GM19193 (cell line): ENCODE results near the gene MYLIP.

Source experiments
- POLR2A ChIP-seq: IDR thresholded peaks from 4 replicates; pipeline ENCODE4 v1.6.1; 2011; ENCODE audit not compliant: insufficient read depth, insufficient read length; ENCODE audit errors: extremely low read depth

MYLIP gene

DNA sequence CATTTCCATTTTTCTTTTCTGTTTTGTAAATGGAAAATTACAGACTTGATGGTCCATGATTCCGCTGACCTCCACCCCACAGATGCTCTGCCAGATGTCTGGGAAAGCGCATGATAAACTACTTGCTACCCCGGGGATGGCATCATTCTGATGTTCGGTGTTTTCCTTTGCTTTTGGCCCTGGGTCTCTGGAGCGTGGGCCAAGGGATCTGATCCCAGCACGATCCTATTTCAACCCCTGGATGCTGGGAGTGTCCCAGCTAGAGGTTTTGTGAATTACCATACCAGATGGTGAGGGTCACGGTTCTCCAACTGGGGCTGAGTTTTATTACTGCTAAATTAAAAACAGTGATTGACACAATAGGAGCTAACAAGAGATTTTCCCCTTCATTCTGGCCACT lies 25.2 kb upstream of the MYLIP start:
- no peak for TF ChIP-seq POLR2A

DNA sequence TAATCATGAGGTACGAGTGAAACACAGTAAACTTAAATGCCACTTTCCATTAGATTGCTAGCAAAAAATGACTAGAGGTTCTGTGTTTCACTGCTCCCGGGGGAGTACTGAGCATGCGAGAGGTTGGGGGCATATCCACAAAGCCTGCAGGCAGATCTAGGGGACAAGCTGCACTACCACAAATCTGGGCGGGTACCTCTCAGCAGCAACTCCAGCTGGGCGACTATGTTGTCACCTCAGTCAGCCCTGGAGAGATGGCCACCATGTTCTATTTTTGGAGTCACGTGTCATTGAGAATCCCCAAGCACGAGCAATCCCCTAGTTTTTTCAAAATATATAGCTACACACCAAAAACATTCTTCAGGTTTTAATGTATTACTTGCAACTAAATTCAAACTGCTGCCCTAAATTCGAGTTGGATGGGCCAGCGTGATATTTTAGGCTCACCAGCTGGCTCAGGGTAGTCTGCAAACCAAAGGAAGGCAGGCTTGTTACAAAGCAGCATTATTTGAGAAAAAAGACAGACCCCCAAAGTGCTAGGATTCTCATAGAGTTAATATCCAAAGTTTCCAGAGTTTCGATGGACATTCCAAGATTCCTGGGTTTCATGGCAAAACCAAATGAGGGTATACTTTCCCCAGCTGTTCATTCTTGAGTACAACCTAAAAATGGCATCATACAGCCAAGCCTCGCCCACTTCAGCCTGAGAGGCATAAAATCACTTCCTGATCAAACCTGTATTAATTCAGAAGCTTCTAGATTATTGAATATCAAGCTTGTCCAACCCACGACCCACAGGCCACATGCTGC lies 24.1 kb upstream of the MYLIP start:
- TF ChIP-seq POLR2A: no peak

DNA sequence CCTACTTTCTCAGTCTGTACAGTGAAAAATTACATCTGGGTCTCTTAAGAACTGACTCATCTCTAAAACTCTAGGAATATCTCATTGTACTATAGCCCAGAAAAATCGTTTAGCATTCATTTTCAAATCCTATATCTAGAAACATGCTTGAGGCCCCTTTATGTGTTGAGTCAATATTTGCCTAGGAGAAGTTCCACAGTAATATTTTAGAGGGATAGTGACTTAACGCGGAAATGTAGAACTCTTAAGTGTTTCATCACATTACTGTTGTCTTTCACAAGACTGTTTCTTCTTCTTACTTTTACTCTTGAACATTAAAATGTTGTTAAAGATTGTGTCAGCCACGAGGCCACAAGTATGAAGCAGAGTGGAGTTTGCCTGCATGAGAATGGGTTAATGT lies 23.0 kb upstream of the MYLIP start:
- no peak for TF ChIP-seq POLR2A

DNA sequence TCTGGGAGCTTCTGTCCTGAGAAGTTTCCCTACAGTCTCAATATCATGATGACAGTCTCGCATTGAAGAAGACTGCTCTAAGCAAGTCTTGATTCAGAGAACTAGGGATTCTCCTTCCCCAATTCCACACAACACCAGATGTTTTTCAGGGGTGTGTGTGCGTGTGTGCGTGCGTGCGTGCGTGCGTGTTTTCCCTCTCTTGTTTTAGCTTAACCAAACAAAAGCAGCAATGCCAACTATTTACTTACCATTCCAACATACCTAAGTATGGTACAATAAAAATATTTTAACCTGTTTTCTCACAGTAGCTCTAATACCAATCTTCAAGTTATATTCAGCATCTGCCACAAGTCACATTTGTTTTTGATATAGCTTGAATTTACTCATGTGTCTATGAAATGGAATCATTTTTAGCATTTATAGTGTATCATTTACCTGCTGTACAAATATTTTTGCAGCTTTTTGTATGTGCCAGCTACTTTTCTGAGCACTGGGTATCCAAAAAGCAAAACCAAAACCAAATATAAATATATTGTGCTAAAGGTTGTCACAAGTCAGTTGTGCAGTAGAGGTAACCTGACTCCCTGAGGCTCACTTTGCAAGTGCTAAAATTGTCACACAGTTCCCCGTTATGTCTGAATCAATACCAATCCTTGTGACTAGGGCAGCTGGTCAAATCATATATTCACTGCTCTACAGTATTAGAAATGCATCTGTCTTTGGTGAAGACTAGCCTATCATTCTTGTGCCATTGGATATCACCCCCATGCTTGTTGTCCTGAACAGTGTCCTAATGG lies 21.7 kb upstream of the MYLIP start:
- TF ChIP-seq POLR2A: no peak

DNA sequence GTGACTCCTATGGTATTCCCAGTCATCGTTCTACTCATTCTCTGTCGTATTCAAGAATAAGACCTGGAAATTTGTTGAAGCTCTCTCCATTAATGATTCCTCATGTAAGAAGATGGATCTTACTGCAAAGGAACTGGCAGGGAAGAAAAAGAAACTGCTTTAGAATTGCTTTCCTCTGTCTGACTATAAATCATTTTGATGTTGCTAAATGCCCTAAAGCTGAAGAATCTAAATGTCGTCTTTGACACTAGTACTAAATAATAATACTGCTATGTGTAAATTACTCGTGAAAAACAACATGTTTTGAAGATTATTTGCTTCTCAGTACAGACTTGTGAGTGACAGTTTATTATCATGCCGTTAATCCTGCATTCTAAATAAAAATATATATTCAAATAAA lies 20.5 kb upstream of the MYLIP start:
- no peak for TF ChIP-seq POLR2A

DNA sequence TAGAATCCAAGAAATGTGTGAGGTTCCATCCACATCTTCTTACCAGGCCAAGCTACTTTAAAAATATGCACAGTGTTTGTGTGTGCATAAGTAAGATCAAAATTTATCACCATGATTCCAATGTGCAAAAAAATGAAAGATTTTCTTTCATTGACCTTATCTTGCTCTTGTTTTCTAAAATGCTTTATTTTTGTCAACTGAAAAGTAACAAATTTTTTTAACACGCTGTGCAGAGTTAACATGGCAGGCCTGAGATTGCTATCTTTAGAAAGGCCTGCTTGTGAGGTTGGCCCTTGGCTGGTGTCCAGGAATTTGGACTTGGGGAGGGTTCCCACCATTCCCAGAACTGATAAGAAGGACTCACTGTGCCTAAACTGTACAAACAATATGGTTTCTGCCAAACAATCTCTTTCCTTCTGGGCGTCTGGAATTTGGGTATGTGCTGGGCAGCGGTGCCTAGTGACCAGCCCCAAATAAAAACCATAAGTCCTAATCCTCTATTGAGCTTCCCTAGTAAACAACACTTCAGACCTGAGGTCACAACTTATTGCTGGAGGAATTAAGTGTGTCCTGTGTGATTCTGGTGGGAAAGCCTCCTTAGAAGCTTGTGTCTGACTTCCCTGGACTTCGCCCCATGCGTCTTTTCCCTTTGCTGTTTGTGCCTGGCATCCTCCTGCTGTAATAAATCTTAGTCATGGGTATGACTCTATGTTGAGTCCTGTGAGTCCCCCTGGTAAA lies 19.8 kb upstream of the MYLIP start:
- TF ChIP-seq POLR2A: no peak

DNA sequence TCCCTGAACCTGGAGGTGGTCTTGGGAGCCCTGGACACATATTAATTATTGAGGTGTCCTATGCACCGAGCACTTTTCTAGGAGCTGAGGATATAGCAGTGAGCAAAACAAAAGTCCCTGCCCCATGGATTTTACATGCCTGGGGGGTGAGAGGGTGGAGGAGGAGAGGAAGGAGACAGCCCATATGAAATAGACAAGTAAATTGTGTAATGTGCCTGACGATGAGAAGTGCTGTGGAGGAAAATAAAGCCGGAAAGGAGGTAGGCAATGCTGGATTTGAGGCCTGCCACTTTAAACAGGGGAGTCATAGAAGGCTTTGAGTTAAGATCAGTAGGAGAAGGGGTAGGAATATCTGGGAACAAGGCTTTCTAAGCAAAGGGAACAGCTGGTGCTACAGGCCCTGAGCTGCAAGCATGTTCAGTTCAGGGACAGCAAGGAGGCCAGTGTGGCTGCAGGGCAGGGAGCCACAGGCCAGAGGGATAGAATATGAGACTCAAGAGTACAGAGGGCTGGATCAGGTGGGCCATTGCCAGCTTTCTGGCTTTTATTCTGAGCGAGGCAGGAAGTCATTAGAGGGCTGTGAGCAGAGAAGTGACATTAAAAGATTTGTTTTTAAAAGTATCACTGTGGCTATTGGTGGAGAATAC lies 19.1 kb upstream of the MYLIP start:
- no peak for TF ChIP-seq POLR2A

DNA sequence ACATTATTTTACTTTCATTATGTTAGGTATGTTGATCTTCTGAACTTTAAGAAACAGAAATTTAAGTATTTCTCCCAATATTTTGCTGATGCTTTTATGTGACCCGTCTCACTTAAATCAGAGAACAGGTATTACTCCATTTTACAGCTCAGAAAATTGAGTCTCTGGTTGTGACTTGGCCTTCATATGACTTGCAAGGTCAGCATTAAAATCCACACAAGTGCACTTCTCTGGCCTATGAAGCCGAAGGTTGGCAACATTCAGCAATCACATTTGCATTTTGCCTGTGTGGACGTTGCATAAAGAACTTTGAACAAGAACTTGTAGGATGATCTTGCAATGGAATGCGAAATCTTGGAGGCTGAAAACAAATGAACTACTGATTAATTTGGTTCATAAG lies 10.1 kb upstream of the MYLIP start:
- TF ChIP-seq POLR2A: no peak

DNA sequence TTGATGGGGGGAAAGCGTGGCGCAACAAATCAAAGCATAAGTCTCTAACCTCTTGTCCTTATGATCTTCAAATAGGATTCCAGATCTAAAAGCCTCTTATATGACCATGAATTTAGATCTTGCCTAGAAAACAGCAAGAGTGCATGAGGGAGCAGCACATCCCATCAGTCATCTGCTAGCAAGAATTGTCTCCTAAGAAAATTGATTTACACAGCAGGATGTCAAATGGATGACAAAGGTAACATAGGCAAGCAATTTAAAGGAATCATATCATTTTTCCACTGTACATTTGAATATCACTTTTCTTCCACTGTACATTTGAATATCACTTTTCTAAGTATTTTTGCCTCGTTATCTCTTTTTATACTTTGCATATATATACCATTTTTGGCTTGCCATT lies 7.5 kb upstream of the MYLIP start:
- no peak for TF ChIP-seq POLR2A

DNA sequence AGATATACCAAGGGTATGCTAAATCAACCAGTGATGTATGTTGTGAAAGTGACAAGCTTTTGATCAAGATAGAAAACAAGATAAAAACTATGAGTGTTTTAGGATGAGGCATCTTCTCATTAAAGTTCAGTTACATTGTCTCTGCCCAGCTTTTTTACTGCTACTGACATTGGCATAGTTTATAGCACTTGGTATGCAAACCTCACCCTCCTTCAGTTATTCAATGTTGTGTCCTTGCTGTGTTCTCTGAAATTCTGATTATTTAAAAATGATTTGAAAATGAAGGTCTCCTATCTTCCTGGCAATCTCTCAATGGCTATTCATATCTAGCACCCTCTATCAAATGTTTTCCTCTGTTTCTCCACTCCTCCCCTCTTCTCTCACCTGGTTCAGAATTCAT lies 6.7 kb upstream of the MYLIP start:
- TF ChIP-seq POLR2A: no peak

DNA sequence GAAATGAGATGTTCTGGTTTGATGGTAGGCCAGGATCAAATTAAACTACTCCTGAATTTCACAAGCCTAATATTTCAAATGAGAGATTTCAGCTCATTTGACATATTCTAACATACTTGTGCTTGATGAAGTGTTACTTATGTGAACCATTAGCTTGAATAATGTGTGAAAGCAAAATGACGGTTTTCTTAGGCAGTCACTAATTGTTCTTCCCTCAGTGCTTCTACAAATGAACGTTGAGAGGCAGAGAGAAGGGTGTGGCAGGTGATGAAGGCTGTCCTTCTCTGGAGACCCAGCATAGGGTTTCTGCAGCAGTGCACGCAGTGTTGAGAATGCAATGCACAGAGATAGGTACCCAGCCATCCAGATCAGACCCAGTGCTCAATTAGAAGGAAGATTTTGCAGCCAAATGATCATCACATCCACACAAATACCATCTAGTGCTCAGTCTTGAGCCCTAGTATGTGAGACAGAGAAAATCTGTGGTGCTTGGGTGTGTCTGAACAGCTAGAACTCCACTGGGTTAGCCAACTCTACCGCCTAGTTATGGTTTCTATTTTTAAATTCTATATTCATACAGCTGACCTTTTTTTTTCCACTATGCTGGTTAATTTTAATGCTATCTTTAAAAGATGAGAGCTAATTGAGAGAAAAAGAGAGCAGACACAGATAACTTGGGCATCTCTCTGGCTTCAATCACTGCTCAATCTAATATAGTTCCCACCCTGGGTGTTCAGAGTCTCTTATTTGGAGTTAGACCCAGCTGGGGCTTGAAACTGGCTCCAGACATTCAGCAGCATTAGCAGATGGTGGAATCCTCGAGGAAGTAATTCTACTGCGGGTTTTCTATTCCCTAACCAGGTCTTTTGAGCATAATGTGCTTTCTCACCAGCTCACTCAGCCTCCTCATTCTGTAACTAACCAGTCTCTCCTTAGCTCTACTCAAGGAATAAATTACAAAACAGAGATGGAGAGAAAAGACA lies 4.4 kb upstream of the MYLIP start:
- no peak for TF ChIP-seq POLR2A

DNA sequence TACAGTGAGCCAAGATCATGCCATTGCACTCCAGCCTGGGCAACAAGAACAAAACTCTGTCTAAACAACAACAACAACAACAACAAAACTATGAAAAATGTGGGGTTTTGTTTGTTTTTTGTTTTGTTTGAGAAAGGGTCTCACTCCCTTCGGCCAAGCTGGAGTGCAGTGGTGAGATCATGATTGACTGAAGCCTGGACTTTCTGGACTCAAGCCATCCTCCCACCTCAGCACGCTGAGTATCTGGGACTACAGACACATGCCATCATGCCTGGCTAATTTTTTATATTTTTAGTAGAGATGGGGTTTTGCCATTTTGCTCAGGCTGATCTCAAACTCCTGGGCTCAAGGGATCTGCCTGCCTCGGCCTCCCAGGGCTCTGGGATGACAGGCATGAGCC lies 2.8 kb upstream of the MYLIP start:
- no peak for TF ChIP-seq POLR2A

DNA sequence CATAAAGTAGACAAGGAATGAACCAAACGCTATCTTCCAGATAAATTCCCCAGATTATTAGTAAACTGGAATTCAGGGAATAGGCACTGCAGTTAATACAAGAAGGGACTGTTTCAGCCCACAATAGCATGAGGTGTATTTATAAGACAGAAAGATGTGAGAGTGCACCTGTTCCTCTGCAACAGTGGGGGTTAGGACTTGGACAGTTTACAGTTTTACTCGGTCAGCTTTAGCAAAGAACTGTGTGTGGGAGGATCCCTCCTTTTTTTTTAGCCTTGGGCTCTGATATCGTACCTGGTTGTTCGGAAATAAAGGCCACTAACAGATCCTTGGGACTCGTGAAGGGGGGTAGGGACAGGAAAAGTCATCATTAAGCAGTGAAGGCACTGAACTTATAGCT lies 2.0 kb upstream of the MYLIP start:
- no peak for TF ChIP-seq POLR2A

DNA sequence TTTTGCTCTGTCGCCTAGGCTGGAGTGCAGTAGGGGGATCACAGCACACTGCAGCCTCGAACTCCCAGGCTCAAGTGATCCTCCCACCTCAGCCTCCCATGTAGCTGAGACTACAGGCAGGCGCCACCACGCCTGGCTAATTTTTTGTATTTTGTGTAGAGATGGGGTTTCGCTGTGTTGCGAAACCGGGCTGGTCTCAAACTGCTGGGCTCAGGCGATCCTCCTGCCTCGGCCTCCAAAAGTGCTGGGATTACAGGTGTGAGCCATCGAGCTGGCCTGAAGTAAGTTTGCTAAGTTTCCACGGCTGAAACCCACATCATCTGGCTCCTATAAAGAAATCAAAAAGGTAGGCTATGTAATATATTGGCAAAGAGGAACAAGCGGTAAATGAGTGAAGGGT lies 1.4 kb upstream of the MYLIP start:
- TF ChIP-seq POLR2A: no peak

DNA sequence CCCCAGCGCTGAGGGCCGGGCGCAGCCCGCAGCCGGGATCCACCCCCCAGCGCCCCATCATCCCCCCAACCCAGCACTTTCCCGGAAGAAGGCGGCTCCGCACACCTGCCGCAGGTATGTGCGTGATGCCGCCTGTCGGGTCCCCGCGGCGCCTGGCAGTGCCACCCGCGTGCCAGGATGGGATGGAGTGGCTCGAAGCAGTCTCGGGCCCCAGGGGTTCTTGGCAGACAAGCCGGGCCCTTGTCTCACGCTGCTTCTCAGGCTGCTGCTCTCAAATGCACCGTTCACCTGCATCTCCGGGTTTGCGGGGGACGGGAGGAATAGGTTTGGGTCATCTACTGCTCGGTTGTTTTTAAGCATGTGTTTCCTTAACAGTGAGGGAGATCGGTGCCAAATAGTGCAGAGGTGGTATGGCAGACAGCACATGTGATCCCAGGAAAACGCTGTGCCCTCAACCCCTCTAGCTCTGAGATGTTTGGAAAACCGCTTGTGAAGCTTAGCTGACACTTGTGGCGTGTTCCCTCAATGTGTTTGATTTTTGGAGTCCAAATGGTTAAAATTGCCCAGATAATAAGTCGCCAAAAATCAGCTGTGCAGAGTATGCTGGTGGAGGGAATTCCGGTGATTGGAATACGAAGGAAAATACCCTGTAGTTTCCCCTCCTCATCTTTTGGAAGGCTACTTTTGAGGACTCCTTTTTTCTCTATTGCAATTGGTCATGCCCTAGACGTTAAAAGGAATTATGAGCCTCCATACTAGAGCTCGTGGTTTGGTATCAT lies 926 bp downstream of the MYLIP start:
- TF ChIP-seq POLR2A: no peak
